Stimulated activated naive CD4-positive, alpha-beta T cell (primary cell): Measurements from ENCODE around the gene UMODL1.

ENCODE experiments used
- DNase-seq, 6 experiments: peaks; one replicate each; lab custom pipeline; 2025; lab: John Stamatoyannopoulos, UW

The UMODL1 gene, protein sequence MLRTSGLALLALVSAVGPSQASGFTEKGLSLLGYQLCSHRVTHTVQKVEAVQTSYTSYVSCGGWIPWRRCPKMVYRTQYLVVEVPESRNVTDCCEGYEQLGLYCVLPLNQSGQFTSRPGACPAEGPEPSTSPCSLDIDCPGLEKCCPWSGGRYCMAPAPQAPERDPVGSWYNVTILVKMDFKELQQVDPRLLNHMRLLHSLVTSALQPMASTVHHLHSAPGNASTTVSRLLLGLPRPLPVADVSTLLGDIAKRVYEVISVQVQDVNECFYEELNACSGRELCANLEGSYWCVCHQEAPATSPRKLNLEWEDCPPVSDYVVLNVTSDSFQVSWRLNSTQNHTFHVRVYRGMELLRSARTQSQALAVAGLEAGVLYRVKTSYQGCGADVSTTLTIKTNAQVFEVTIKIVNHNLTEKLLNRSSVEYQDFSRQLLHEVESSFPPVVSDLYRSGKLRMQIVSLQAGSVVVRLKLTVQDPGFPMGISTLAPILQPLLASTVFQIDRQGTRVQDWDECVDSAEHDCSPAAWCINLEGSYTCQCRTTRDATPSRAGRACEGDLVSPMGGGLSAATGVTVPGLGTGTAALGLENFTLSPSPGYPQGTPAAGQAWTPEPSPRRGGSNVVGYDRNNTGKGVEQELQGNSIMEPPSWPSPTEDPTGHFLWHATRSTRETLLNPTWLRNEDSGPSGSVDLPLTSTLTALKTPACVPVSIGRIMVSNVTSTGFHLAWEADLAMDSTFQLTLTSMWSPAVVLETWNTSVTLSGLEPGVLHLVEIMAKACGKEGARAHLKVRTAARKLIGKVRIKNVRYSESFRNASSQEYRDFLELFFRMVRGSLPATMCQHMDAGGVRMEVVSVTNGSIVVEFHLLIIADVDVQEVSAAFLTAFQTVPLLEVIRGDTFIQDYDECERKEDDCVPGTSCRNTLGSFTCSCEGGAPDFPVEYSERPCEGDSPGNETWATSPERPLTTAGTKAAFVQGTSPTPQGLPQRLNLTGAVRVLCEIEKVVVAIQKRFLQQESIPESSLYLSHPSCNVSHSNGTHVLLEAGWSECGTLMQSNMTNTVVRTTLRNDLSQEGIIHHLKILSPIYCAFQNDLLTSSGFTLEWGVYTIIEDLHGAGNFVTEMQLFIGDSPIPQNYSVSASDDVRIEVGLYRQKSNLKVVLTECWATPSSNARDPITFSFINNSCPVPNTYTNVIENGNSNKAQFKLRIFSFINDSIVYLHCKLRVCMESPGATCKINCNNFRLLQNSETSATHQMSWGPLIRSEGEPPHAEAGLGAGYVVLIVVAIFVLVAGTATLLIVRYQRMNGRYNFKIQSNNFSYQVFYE

GRCh38 chr21:42071146-42071737, at the start of gene UMODL1:
Gene UMODL1, plus strand, starts transcription at chr21:42071317. Its CDS starts 0 bp downstream, at chr21:42071317.
- no peak for DNase-seq

DNA sequence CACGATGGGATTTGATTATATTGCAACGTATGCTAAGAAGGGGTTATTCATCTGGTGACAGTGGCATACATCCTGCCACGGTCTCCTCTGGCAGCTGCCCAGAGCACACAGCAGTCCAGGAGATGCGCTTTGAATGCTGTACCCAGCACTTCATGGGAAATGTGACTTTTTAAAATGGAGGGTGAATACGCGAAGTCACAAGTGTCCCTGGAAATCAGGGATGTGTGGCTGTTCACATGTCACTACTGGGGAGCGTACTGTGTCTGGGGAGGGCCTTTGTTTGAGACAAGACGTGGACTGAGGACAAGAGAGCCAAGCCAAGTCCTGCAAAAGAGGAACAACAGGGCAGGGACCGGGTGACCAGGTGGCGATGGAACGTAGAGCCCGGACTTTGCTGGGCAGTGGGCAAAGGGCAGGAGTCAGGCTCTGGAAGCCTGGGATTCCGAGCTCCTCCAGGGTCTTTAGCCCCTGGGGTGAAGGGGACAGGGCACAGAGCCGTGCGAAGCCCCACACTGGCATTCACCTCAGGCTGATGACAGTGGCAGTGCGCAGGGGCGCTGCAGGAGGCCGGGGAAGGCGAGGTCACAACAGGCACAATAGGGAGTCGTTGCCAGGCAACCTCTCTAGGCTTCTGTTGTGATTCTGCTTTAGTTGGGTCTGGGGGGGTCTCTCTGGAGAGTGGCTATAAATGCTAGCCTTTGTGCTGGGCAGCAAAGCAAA, 49.6 kb upstream of the UMODL1 start:
- no peak for DNase-seq

GRCh38 chr21:42022091-42022430, 49.1 kb upstream of the UMODL1 start:
- DNase-seq, result no peak

GRCh38 chr21:42022906-42023305, 48.2 kb upstream of the UMODL1 start:
- DNase-seq, result no peak

DNA sequence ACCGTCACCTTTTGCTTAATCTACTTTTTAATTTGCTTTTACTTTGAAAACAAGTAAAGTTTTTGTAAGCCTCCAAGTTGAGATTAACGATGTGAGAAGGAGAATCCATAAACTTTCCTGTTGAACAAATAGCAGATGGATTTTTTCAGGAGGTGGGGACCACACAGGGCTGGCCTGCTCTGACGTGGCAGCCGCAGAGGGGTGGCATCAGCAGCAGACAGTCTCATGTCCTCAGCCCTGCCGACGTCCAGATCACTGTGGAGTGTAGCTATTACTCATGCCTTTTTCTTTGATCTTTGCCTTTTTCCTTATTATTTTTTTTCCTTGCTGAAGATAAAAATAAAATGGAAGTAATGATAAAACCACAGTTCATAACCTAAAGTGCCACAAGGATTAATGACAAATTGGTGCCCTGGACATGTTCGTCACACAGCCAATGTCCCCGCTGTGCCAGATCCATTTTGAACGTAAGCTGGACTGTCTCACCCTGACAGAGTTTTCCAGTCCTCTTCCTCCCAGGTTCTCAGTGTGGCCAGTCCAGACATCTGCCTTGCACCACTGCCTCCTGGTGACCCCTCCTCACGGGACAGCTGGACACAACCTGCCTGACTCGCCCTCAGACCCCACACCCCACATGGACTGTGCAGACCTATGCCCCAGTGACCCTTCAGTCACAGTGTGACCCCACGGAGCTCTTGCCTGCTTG, 45.6 kb upstream of the UMODL1 start:
- no peak for DNase-seq

- DNase-seq, result no peak
These were observed 45.1 kb upstream of the UMODL1 start for GRCh38 chr21:42026082-42026435.

GRCh38 chr21:42027085-42027821, 43.9 kb upstream of the UMODL1 start:
- no peak for DNase-seq

DNA sequence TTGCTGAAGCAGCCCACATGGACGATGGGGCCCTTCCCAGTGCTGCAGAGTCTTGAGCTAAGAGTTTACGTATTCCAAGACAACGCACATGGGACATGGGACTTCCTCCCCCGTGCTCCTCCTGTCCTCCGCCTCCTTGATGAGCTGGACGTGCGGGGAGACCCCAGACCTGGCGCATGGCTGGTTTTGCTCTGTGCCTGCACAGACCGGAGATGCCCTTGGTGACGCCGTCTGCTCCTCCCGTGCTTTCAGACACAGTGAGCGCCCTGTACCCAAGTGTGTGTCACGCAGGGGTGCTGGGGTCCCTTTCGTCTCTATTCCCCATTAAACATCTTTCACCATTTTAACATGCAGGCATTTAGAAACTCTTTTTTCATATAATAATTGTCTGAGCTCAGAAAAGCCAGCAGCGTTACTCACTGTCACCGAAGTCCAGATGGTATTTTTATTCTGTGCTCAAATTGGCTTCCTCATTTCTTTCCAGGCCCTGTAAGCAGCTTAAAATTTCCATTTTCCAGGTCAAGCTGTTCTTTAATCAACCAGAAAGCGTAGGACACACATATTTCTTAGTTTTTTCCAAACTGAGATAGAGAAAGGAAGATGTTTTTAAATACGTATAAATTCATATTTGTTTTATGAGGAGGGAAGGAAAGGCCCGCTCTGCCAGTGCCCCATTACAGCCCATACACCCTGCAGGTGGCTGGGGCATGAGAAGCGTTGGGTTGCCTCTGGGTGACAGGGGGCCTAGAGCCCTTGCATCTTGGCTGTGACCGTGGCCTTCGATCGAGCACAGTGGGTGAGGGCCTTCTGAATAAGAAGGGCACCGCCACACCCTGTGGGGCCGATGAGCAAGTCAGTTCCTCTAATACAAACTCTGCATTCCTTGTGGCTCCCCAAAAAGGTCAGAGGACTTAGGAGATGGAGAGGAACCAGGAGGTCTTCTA, 43.0 kb upstream of the UMODL1 start:
- DNase-seq, result no peak

DNA sequence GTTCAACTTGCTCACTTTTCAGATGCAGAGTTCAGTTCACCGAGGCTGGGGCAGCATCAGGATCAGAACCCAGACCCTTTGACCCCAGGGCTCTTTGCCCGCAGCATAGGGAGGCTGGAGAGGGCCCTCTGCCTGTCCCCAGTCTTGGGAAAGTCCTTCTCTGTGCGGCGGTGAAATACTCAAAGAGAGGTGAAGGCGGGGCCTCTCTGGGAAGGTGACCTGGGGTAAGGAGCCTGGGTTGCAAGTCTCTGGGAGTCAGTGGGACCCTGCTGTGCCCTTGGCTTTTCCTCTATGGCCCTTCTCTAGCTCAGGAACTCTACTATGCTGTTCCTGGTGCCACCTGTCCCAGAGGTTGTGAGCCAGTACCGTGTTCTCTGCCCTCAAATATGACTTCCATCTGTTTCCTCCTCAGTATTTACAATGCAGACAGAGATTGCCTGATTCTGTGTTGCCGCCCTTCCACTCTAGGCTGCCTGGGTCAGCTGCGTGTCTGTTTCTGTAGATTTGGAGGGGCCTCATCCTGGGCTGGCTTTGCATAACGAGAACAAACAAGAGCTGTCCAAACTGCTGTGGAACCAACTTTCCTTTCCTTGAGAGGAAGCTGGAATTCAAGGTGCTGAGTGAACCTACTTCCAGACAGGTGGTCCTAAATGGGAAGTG, 42.2 kb upstream of the UMODL1 start:
- DNase-seq, result no peak

DNA sequence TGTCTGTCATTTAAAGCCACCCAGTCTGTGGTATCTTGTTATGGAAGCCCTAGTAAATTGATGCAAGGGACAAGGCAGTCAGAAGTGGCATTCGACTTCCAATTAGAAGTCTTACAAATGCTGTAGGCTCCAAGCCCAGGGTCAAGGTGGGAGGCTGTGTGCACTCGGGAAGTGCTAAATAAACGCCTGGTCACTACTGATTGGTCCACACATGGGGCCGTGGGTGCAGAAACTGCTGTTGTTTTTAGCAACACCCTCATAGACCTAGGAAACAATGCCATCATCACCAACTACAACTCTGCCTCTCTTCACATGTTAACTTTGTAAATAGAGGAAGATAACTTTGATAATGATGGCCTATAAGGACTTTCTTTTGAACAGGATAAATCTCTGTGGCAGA, 40.8 kb upstream of the UMODL1 start:
- DNase-seq, result no peak

GRCh38 chr21:42031241-42031640, 39.9 kb upstream of the UMODL1 start:
- DNase-seq, result no peak

DNA sequence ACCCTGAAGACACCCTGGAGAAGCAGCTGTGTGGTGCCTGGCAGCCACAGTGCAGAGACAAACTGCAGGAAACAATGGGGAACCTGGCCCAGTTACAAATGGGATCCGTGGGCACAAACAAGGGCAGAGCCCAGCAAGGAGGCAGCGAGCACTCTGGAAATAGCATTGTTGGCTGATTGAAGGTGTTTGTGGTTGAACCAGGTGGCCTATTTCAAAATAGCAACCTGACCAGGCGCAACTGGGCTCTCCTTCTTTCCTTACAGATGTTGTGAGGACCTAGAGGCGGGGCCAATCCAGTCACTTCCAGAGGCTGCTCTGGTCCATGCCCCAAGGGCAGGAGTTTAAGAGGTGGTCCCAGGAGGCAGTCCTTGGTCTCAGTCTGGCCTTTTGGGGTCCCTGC, 39.3 kb upstream of the UMODL1 start:
- no peak for DNase-seq

DNA sequence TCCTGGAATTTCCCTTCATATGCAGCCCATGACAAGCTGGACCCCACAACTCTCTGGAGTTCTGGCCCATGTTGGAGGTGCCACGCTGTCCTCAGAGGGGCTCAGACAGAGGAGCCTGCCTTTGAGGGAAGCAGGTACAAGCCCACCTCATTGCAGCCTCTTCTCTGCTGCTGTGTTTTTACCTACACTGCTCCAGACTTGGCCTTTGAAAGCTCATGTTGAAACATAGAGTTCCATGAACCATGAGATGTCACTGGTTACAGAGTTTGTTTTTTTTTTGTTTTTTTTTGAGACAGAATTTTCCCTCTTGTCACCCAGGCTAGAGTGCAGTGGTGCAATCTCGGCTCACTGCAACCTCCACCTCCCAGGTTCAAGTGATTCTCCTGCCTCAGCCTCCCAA, 38.9 kb upstream of the UMODL1 start:
- DNase-seq, result no peak

DNA sequence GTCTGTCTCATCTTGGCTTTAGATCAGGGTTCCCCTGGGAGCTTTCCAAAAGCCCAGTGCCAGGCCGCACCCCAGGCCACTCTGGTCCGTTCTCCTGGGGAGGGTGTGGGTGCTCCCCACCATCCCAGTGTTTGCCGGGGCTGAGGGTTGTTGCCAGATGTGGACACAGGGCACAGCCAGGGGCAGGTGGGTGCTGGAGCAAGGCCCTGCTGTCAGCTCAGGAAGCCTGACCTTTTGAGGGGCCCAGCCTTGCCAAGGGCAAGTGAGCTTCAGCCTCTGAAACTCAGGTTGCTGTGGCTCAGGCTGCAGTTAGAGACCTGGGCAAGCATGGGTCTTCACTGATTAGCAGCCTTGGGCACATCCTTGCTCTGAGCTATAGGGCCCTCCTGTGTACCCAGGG, 38.1 kb upstream of the UMODL1 start:
- DNase-seq, result no peak

DNA sequence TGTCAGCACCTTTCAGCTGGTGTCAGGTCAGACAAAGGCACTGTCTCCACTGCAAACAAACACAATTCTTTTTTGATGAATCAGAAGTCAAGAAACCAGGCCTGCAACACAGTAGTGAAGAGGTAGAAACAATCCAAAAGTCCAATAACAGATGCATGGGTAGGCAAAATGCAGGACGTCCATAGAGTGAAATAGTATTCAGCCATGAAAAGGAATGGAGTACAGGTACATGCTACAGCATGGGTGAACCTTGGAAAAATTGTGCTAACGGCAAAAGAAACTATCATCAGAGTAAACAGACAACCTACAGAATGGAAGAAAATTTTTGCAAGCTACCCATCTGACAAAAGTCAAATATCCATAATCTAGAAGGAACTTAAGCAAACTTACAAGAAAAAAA, 34.8 kb upstream of the UMODL1 start:
- no peak for DNase-seq

GRCh38 chr21:42037516-42037915, 33.6 kb upstream of the UMODL1 start:
- no peak for DNase-seq

GRCh38 chr21:42037943-42038342, 33.2 kb upstream of the UMODL1 start:
- DNase-seq, result no peak

GRCh38 chr21:42038393-42038792, 32.7 kb upstream of the UMODL1 start:
- DNase-seq, result no peak
